ENCODE measurements around the gene RBMS1. TPM values are rescaled to one million over a fixed set of nuclear protein-coding genes. Genes with fewer than 3 reads are reported as not detected.
A peak's percentile ranks its signal among the peaks of the same experiment; 100 is the strongest.

RBMS1 gene
- total RNA-seq, 4 donors from 2014 or later = 13.0 to 24.5 (median 14.1) TPM

- ATAC-seq (no peak), DNase-seq (no peak)
- TF ChIP-seq CTCF (IDR thresholded peaks at IDR 0.05 in 4 of 5, conservative IDR thresholded peaks at IDR 0.05 in 1 of 5) (no peak), POLR2A (IDR thresholded peaks at IDR 0.05) (no peak)
- H3K9me3 ChIP-seq = no peaks in the 10 kb centered on the region
- H3K4me1 ChIP-seq = peaks cover 0 to 3% of the 10 kb centered on the region in 2 donors
- no peak overlapping the region for H3K27ac ChIP-seq
- no peak overlapping the region for H3K4me3 ChIP-seq
- no peaks in the 10 kb centered on the region for H3K27me3 ChIP-seq
- in situ Hi-C loops (cut with MboI; ENCODE audit: low sequenced_read_pairs in 4 of 4) (loop anchor here in 1 of 4 donors (25.0 kb wide), 1 partner anchor 113 kb away; no protein-coding TSS in a partner anchor), intact Hi-C loops (cut with DNase I; ENCODE audit: low total_unique reads) (no loop called here)
- no peaks in the 10 kb centered on the region for H3K36me3 ChIP-seq
These were observed 6.3 kb upstream of the RBMS1 start for GRCh38 chr2:160499865-160500264.

GRCh38 chr2:160498137-160498536 lies 4.5 kb upstream of the RBMS1 start:
- Histone ChIP-seq H3K9me3 (no peaks in the 10 kb centered on the region), H3K36me3 (no peaks in the 10 kb centered on the region), H3K27me3 (no peaks in the 10 kb centered on the region), H3K4me1 (peaks cover 0 to 6% of the 10 kb centered on the region in 2 donors), H3K27ac (no peak overlapping the region), H3K4me3 (no peak overlapping the region)
- intact Hi-C loops (cut with DNase I; ENCODE audit: low total_unique reads) (no loop called here), in situ Hi-C loops (cut with MboI; ENCODE audit: low sequenced_read_pairs in 4 of 4) (loop anchor here in 1 of 4 donors (25.0 kb wide), 1 partner anchor 111 kb away; no protein-coding TSS in a partner anchor)
- ATAC-seq (no peak), DNase-seq (no peak)
- TF ChIP-seq POLR2A (IDR thresholded peaks at IDR 0.05) (no peak), CTCF (IDR thresholded peaks at IDR 0.05 in 4 of 5, conservative IDR thresholded peaks at IDR 0.05 in 1 of 5) (no peak)

GRCh38 chr2:160494201-160494644 lies 616 bp upstream of the RBMS1 start:
- H3K27me3 ChIP-seq = no peaks in the 10 kb centered on the region
- no peak for ATAC-seq
- H3K9me3 ChIP-seq = no peaks in the 10 kb centered on the region
- DNase-seq = no peak
- TF ChIP-seq POLR2A (IDR thresholded peaks at IDR 0.05) (no peak), CTCF (IDR thresholded peaks at IDR 0.05 in 4 of 5, conservative IDR thresholded peaks at IDR 0.05 in 1 of 5) (no peak)
- intact Hi-C loops (cut with DNase I; ENCODE audit: low total_unique reads) = loop anchor here (5.0 kb wide), 2 partner anchors 87 to 222 kb away; no protein-coding TSS in a partner anchor
- peak overlapping the region; percentile 87 to 97 (median 93) for H3K27ac ChIP-seq
- H3K36me3 ChIP-seq = no peaks in the 10 kb centered on the region
- H3K4me1 ChIP-seq = peaks cover 18 to 20% of the 10 kb centered on the region in 2 donors
- peak overlapping the region; percentile 84 to 99 (median 98) for H3K4me3 ChIP-seq
- in situ Hi-C loops (cut with MboI; ENCODE audit: low sequenced_read_pairs in 4 of 4) = loop anchor here in 1 of 4 donors (25.0 kb wide), 1 partner anchor 107 kb away; no protein-coding TSS in a partner anchor

- in situ Hi-C loops (cut with MboI; ENCODE audit: low sequenced_read_pairs in 4 of 4) = loop anchor here in 1 of 4 donors (25.0 kb wide), 1 partner anchor 105 kb away; no protein-coding TSS in a partner anchor
- TF ChIP-seq POLR2A (IDR thresholded peaks at IDR 0.05) (peak; percentile 21 to 29), CTCF (IDR thresholded peaks at IDR 0.05 in 4 of 5, conservative IDR thresholded peaks at IDR 0.05 in 1 of 5) (no peak)
- H3K27me3 ChIP-seq = no peaks in the 10 kb centered on the region
- H3K27ac ChIP-seq = peak overlapping the region; percentile 87 to 97 (median 93)
- DNase-seq (peak; percentile 61 to 78), ATAC-seq (peak; percentile 89 to 91)
- H3K9me3 ChIP-seq = no peaks in the 10 kb centered on the region
- H3K36me3 ChIP-seq = no peaks in the 10 kb centered on the region
- peaks cover 18 to 20% of the 10 kb centered on the region in 2 donors for H3K4me1 ChIP-seq
- peak overlapping the region; percentile 84 to 99 (median 98) for H3K4me3 ChIP-seq
- intact Hi-C loops (cut with DNase I; ENCODE audit: low total_unique reads) = loop anchor here (5.0 kb wide), 2 partner anchors 85 to 220 kb away; no protein-coding TSS in a partner anchor
These were observed 993 bp downstream of the RBMS1 start for GRCh38 chr2:160492401-160493226.
